SHP77 treated with DMSO at 0.1 percent for 48 hours (cell line): ENCODE results near the gene TBC1D12.
"Not testable (repeated sequence)": the region's sequence is repeated elsewhere in the genome, so short reads cannot be mapped to it uniquely, and the experiment has no call there.

Experiments used
- DNase-seq: peaks from one replicate; lab custom pipeline; 2025; lab: John Stamatoyannopoulos, UW

TBC1D12 gene

DNA sequence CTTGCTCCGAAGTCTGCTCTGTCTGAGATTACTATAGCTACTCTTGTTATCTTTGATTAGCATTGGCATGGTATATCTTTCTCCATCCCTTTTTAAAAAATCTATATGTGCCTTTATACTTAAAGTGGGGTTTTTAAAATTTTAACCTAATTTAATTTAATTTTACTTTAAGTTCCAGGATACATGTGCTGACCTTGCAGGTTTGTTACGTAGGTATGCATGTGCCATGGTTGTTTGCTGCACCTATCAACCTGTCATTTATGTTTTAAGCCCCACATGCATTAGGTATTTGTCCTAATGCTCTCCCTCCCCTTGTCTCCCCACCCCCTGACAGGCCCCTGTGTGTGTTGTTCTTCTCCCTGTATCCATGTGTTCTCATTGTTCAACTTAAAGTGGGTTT is 54.6 kb downstream of the TBC1D12 start:
- no peak for DNase-seq

DNA sequence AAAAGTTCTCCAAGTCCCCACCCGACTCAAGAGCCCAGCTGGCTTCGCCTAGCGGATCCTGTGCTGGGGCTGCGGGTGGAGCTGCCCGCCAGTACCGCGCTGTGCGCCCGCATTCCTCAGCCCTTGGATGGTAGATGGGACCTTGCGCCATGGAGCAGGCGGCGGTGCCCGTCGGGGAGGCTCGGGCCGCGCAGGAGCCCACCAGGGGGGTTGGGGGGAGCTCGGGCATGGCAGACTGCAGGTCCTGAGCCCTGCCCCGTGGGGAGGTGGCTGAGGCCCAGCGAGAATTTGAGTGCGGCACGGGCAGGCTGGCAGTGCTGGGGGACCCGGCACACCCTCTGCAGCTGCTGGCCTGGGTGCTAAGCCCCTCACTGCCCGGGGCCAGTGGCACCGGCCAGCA is 57.0 kb downstream of the TBC1D12 start:
- no peak for DNase-seq

DNA sequence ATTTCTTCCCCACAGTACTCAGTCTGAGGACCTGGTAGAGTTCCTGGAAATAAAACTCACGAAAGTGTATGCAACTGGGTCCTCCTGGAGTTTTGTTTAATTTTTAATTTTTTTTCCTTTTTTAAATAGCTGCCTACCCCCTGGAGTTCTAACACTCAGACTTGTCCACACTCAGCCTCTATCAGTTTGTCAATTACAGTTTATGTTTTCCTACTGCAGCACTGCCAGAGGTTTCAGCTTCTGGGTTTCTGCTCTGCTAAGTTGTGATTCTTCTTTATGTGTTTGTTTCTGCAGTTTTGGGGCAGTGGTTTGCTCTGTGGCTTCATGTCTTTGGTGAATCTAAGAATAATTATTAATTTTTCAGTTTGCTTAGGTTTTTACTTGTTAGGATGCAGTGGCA is 59.2 kb downstream of the TBC1D12 start:
- no peak for DNase-seq

DNA sequence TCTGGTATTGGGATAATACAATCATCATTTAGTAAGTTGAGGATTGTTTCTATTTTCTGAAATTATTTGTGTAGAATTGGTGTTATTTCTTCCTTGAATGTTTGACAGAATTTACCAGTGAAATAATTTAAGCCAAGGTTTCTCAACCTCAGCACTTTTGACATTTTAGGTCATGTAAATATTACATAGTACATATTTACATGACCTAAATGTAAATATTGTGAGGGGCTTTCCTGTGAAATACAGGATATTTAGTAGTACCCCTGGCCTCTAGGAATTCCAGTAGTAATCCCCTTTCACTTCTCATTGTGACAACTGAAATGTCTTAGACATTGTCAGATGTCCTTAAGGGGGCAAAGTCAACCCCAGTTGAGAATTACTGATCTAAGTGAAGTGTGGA is 59.8 kb downstream of the TBC1D12 start:
- DNase-seq, result no peak

DNA sequence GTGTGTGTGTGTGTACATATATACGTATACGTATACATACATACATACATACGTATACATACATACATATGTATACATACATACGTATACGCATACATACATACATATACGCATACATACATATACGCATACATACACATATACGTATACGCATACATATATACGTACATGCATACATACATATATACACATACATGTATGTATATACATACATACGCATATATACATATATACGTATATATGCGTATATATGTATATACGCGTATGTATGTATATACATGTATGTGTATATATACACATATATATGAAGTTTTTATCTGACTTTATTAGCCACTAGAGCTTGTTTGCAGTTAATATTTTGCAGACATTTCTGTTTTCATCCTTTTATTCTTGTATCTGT is 63.3 kb downstream of the TBC1D12 start:
- no peak for DNase-seq

DNA sequence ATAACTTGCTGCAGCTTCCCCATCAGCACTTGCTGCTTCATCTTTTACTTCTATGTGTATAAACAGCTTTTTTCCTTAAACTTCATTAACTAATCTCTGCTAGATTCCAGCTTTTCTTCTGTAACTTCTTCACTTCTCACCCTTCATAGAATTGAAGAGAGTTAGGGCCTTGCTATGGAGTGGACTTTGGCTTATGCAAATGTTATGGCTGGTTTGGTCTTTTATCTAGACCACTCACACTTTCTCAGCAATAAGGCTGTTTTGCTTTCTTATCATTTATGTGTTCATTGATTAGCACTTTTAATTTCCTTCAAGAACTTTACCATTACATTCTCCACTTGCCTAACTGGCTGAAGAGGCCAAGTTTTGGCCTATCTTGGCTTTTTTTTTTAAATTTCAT is 79.1 kb downstream of the TBC1D12 start:
- no peak for DNase-seq

DNA sequence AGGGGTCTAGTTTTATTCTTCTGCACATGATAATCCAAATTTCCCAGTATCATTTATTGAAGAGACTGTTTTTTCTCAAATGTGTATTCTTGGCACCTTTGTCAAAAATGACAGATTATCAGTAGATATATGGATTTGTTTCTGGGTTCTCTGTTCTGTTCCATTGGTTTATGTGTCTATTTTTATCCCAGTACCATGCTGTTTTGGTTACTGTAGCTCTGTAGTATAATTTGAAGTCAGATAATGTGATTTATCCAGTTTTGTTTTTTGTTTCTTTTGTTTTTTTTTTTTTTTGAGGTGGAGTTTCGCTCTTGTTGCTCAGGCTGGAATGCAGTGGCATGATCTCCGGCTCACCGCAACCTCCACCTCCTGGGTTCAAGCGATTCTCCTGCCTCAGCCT is 81.6 kb downstream of the TBC1D12 start:
- DNase-seq, result no peak

DNA sequence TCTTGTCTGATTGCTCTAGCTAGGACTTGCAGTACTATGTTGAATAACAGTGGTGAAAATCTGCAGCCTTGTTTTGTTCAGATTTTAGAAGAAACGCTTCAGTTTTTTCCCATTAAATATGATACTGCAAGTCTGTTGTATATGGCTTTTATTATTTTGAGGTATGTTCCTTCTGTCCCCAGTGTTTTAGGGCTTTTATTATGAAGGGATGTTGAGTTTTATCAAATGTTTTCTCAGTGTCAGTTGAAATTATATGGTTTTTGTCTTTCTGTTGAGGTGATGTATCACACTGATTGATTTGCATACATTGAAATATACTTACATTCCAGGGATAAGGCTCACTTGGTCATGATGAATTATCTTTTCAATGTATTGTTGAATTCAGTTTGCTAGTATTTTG is 82.8 kb downstream of the TBC1D12 start:
- no peak for DNase-seq

DNA sequence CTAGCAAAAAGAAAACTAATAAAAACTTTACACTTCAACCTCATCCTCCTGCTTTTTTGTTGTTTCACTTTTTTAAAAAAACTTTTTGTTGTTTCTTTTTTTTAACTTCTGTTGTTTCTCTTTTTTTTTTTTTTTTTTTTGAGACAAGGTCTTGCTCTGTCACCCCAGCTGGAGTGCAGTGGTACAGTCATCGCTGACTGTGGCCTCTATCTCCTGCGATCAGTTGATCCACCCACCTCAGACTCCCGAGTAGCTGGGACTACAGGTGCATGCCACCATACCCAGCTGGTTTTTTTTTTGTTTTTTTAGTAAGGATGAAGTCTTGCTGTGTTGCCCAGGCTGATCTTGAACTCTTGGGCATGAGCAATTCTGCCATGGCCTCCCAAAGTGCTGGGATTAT is 85.2 kb downstream of the TBC1D12 start:
- DNase-seq, result no peak

DNA sequence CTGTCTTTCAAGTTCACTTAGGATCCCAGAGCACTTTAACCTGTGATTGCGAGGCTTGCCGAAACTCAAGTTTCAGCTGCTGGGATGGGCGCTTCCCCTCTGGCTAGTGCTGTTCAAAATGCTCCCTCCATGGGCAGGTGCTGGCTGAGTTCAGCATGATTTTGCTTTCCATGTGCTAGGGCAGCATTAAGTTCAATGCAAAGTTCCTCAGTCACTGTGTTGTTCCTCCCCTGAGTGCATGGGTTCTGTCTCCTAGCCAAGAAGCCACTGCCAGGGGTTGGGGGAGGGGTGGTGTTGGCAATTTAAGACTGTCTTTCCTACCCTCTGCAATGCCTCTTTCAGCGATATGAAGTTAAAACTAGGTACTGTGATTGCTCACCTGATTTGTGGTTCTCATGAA is 86.8 kb downstream of the TBC1D12 start:
- no peak for DNase-seq

DNA sequence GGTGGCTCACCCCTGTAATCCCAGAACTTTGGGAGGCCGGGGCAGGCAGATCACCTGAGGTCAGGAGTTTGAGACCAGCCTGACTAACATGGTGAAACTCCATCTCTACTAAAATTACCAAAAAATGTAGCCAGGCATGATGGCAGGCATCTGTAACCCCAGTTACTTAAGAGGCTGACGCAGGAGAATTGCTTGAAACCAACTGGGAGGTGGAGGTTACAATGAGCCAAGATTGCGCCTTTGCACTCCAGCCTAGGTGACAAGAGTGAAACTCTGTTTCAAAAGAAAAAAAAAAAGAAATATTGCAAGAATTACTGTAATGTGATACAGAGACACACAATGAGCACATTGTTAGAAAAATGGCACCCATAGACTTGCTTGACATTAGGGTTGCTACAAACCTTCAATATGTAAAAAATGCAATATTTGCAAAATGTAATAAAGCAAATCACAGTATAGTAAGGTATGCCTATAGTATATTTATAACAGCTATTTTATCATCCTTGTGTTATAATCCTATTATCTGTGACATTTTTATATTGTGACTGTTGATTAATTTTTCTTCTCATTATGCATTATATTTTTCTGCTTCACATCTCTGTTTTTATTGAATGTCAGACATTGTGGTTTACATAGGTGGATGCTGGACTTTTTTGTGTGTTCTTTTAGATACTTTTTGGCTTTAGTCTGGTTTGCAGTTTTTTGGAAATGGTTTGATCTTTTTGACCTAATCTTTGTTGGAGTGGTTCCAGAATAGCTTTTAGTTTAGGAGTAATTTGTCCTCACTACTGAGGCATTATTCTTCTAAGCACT is 87.8 kb downstream of the TBC1D12 start:
- no peak for DNase-seq

DNA sequence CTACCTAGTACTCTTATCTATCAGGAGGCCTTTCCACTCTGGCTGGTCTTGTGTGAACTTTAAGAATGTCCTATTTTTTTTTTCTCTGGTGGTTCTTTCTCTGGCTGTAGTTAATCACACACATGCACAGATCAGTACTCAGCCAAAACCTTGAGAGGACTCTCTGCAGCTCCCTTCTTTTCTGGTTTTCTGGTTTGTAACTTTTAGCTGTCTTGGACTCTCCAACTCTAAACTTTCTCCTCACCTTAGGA is 88.4 kb downstream of the TBC1D12 start:
- no peak for DNase-seq

DNA sequence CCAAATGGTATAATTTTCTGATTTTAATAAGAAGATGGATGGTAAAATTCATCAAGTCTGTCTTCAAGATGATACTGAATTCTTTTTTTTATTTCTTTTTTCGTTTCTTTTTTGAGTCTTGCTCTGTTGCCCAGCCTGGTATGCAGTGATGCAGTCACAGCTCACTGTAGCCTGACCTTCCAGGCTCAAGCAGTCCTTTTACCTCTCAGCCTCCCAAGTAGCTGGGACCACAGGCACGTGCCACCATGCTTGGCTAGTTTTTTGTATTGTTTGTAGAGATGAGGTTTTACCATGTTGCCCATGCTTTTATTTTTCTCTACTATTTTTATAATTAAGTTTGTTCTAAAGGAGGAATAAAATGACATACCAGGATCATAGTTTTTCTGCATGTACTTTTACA is 91.1 kb downstream of the TBC1D12 start:
- no peak for DNase-seq

DNA sequence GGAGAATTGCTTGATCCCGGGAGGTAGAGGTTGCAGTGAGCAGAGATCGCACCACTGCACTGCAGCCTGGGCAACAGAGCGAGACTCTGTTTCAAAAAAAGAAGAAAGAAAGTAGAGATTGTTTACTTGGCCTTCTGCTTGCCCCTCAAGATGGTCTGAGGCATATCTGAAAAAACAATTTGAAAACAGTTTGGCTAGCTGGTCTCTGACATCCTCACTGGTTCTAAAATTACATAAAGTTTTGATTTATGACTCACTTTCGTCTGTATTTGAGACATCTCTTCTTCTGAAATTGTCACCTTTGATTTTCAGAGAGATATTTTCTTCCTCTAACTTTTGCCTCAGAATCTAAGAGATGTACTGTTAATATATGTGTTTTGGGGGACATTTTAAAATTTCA is 93.7 kb downstream of the TBC1D12 start:
- DNase-seq, result no peak

DNA sequence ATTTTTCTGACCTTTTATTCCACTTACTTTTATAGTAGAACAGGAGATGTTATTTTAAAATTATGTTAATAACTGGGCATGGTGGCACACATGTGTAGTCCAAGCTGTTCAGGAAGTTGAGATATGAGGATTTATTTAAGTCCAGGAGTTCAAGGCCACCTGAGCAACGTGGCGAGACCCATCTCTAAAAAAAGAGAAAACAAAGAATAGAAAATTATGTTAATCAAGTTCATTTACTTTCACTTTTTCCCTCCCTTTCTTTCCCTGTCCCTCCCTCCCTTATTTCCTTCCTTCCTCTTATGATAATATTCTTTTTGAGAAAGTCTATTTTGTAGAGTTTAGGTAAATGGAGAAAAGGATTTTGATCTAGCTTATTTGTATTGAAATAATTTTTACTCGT is 94.3 kb downstream of the TBC1D12 start:
- DNase-seq, result no peak

DNA sequence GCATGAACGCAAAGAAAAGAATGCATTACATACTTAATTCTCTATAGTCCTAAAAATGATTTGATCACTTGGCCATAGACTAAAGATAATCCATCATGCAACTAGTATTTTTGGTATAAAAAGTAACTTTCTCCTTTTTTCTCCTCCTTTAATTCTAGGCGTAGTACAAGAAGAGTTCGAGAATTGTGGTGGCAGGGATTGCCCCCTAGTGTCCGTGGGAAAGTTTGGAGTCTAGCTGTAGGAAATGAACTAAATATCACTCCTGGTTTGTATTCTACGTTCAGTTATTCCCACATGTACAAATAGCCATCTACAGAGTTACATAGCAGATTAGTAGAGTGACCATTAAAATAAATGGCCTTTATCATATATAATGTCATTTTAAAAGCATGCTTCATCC is 97.7 kb downstream of the TBC1D12 start:
- no peak for DNase-seq

DNA sequence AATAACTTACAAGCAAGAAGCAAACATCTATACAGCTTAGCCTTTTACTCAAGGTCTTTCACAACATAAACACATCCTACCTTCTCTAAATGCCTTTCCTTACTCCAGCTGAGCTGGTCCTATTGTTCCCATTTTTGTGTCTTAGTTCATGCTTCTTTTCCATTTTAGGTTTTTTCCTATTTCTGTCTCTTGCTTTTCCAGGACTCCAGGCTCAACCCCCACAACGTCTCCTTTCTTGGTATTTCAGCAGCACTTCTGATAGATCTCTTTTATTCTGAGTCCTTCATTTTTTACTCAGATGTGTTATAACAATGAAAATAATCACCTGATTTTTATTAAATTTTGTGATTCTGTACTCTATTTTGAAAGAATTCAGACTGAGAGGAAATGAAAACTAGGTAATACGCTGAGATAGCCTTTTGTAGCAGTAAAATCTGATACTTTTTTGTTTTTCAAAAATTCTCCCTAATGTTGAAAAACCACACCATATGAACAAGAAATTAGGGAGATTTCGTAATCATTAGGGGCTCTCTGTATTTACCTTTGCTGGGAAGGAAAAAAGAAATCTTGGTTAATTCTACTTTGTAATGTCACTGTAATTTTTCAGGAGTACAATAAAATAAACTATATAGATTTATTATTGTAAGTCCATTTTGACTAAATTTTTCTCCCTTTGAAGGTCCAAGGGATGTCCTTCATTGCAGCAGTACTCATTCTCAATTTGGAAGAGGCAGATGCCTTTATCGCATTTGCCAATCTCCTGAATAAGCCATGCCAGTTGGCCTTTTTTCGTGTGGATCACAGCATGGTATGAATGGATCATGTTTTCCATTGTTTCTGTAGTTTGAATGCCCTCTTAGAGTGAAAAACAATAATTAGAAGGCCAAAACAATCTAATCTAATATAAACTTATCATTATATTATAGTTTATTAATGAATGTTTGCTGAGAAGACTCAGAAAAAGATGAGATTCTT is 119.2 kb downstream of the TBC1D12 start:
- no peak for DNase-seq

DNA sequence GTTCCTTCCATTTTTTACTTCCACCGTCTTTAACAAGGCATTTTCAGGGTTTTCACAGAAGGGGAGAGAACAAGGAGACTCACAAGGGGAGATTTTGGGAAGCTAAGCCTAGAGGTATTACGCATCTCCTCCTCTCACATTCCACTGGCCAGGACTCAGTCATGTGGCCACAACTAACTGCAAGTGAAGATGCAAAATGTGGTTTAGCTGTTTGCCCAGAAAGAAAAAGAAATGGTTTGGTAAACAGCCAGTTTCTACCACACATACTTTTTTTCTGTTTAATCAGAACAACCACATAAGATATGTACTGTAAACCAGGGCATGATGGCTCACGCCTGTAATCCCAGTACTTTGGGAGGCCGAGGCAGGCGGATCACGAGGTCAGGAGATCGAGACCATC is 121.8 kb downstream of the TBC1D12 start:
- DNase-seq, result no peak

DNA sequence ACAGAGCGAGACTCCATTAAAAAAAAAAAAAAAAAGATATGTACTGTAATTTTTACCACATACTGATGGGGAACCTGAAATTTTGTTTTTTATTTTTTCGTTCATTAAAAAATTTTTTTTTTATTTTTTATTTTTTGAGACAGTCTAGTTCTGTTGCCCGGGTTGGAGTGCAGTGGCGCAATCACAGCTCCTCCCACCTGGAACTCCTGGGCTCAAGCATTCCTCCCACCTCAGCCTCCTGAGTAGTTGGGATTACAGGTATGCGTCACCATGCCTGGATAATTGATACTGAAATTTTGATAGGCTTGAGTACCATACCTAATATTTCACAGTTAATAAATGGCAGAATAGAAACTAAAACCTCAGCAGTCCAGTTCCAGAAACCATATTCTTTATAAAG is 122.4 kb downstream of the TBC1D12 start:
- no peak for DNase-seq

DNA sequence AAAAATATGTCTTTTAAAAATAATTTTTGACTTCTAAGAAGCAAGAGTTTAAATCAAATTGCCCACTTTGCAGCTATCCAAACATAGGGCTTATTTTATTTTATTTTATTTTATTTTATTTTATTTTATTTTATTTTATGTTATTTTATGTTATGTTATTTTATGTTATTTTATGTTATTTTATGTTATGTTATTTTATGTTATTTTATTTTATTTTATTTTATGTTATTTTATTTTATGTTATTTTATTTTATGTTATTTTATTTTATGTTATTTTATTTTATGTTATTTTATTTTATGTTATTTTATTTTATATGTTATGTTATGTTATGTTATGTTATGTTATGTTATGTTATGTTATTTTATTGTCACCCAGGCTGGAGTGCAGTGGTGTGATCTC is 129.2 kb downstream of the TBC1D12 start:
- DNase-seq, result not testable (repeated sequence)

DNA sequence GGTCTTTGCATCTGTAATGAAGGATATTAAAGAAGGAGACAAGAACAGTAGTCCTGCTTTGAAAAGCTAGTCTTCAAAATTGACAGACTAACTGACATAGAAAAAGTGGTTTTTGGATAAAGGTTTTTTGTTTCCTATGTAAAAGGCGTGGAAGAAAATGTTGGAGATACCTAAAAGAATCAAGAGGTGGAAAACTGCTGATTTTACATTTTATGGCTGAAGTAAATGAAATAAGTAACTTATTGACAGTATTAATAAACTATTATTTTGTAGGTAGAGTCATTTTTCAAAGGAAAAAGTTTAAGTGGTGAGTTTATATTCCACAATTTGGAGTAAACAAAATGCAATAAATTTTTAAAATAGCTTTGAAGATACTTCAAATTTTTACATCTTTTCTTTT is 130.7 kb downstream of the TBC1D12 start:
- DNase-seq, result no peak

DNA sequence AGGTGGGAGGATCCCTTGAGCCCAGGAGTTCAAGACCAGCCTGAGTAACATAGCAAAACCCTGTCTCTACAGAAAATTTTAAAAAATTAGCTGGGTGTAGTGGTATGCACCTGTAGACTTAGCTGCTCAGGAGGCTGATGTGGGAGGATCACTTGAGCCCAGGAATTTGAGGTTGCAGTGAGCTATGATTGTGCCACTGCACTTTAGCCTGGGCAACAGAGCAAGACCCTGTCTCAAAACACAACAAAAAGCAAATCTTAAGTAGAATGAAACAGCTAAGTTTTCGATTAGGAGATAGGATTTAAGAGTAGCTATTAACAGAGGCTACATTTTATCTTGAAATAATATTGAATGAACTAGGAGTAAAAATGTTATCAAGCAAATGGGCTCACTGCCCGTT is 139.9 kb downstream of the TBC1D12 start:
- DNase-seq, result not testable (repeated sequence)

DNA sequence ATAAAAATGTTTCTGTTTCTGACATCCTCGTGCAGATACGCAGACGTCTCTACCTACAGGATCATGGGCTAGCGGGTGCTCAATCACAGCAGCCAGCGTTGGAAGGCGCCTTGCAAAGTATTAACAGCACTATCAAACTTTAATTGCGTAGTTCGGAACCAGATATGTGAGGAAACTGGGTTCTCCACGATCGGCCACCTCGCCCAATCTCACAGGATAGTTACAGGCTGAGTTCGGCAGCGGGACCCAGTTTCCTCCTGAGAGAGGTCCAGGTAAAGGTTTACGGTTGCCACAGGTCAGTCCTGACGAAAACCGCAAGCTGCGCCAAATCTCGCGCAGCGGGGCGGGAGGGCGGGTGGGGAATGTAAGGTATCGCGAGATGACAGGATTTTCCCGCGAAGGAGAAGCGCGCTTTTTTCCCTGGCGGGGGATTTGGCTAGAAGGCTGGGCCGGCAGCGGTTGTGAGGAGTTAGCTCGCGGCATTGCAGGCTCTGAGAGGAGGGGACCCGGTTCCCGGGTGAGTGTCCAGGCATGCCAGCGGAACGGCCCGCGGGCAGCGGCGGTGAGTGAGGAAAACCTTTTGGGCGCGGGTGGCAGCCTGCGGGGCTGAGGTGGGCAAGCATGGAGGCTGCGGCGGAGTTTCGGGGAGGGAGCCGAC is 143.2 kb downstream of the TBC1D12 start, which contains the start of gene HELLS:
HELLS (plus strand) TSS at position 398 of the 658 bp plus-strand sequence; CDS start at position 532, 134 bp downstream.
- peak; percentile 83 for DNase-seq
